HT1080 (cell line): Measurements from ENCODE around the gene AOX1. TPM values are rescaled to one million over a fixed set of nuclear protein-coding genes. Genes with fewer than 3 reads are reported as not detected.
A peak's percentile ranks its signal among the peaks of the same experiment; 100 is the strongest.
"Not testable (repeated sequence)": the region's sequence is repeated elsewhere in the genome, so short reads cannot be mapped to it uniquely, and the experiment has no call there.

Experiments
- DNase-seq: peaks from one replicate; pipeline ENCODE4 v3.0.0-alpha.2; 2015; ENCODE audit warnings: low read depth
- total RNA-seq: library from RNA; depleted of rRNA; stranded (reverse); fragments of >200 nt; shearing (Covaris generic); gene quantifications from 2 replicates; pipeline ENCODE4 v1.2.3, GENCODE V29; 2014

The AOX1 gene
- total RNA-seq, 1 experiment from 2014 or later: 27.6 TPM

- no peak for DNase-seq
Measured at GRCh38 chr2:200600549-200601225, 14.9 kb downstream of the AOX1 start.

DNA sequence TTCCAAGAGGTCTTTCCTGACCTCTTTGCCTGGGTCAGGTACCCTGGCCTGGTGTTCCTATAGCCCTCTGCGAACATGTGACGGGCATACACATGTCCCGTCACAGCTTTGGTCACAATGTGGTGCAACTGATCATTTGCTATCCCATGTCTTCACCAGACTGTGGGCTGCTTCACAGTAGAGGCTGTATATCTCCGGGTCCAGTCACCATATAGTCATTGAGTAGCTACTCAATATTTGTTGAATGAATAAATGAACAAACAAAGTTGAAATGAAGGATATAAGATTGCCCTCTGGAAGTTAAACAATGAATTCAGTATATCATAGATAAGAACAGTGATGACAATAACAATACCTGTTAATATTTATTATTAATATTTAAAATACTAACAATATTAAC, 16.8 kb downstream of the AOX1 start:
- DNase-seq: no peak

- DNase-seq: peak; percentile 79
Measured at GRCh38 chr2:200603972-200604371, 18.2 kb downstream of the AOX1 start.

- no peak for DNase-seq
Measured at GRCh38 chr2:200604571-200605255, 18.9 kb downstream of the AOX1 start.

DNA sequence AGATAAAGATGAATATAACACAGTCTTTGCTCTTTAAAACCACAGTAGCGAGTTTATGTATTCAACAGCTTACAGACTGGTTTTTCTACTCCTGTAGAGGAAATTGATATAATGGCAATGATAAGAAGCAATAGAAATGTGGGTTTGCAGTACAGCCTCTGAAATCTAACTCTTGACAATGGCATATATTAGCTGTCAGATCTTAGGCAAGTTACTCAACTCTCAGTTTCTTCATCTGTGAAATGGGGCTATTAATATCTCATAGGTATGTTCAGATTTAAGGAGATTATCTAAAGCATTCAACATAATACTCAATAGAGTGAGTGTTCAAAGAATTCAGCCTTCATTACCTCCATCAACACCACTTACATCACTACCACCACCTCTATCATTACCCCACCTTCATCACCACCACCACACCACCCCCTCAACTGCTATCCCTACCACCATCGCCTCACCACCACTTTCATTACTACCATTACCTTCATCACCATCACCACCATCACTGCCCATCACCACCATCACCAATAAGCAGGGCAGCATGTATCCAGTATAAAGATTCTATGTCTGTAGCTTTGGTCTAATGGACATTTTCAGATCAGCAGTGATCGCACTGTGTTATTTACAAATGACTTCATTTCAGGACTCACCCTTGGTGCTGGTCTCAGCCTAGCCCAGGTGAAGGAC, 22.7 kb downstream of the AOX1 start:
- DNase-seq: no peak

- DNase-seq: peak; percentile 84
Measured at GRCh38 chr2:200609028-200609614, 23.3 kb downstream of the AOX1 start.

GRCh38 chr2:200610217-200610616, 24.4 kb downstream of the AOX1 start:
- not testable (repeated sequence) for DNase-seq

DNA sequence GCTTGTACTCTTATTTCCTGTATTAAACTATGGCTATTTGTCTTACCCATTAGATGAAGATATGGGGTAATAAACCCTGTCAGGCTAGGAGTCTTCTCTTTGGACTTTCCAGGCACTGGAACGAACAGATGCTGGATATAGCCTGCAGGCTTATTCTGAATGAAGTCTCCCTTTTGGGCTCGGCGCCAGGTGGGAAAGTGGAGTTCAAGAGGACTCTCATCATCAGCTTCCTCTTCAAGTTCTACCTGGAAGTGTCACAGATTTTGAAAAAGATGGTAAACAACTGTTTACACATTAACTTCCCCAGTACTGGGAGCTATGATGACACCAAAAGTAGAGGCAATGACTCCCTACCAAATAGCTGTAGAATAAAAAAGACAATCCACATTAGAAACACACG, 27.9 kb downstream of the AOX1 start:
- DNase-seq: no peak

DNA sequence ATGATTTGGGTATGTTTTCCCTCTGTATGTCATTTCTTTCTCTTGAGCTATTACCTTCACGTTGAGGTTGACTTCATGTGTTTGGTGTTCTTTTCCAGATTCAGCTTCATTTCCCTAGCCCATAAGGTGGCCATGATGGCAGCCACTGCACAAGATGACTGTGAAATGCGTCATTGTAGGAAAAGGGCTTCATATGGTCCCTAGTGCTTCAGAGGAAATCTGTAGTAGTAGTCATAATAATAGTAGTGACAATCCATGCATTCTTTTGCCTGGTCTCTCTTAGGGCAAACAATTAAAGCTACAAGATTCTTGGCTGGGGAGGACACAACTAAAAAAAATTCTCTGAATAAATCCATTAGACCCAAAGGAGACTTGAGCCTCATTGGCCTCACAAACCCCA, 28.4 kb downstream of the AOX1 start:
- no peak for DNase-seq

GRCh38 chr2:200615247-200615646, 29.4 kb downstream of the AOX1 start:
- peak; percentile 84 for DNase-seq

DNA sequence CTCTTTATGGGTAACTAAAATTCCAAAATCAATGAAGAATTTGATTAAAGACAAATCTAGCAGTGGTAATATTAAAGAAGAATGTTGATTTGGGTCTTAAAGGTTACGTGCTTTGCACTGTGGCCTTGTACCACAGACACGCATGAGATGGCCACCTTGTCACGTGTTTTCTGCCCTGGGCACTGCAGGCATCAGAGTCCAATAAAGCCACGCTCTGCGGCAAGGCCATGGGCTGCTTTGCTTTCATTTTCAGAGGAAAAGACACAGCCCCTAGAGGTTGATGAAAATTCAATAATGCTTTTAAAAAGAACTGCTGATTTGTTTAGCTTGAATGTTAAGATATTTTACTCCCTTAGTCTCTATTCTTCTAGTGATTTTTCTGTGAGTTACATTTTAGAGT, 30.4 kb downstream of the AOX1 start:
- no peak for DNase-seq

GRCh38 chr2:200616656-200617055, 30.8 kb downstream of the AOX1 start:
- DNase-seq: no peak

DNA sequence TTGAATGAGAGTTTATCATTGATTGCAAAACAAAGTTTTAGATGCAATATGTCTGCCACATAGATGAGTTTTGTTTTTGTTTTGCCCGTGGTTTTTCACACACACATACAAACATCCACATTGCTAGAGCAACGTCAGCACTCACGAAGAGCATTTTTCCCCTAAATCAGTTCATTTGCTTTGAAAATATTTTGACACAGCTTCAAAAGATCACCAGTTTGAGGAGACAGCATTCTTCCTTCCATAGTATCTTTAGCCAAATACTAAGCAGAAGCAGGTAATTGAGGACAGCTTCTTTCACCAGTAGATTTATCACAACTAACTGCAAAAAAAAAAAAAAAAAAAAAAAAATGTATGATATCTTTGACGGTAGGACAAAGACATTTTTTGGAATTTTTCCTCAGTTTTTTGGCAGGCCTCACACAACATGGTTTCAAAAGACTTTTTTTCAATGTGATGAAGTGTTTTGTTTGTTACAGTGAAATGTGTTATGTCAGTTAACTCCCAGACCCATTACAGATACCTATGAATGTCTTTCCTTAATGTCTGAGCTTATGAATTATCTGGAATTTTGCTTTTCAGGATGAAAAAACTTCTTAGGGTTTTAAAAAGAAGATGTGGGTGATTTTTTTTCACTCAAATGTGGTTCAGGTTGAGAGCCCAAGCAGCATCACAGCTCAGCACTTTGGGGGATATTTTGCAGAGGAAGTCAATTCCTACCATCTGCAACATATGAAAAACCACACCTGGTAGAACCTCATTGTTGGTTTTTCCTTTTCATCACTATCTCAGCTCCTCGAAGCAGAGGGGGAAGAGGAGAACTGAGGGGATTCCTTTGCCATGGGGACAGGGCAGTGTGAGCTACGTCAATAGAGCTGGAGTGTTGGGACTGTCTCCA, 31.6 kb downstream of the AOX1 start:
- no peak for DNase-seq

- no peak for DNase-seq
Measured at GRCh38 chr2:200618054-200618419, 32.2 kb downstream of the AOX1 start.

DNA sequence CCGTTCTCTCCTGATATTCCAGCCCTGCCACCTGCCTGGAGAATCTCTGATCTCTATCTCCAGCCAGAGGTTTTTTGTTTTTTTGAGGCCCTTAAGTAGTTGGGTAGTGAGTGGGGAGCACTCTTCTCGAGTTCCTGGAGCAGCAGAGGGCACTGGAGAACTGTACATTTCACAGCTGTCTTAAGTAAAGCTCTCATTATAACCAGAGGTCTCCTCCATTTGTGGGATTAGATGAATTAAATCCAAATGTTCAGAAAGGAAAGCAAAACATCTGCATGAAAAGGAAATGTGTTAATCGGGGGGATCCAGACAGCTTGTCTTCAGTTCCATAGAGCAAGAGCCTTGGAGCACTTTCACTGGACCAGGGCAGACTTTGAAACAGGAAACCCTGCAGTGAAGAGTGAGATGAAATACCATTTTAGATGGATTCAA, 32.8 kb downstream of the AOX1 start:
- DNase-seq: peak; percentile 47

- no peak for DNase-seq
Measured at GRCh38 chr2:200619279-200619678, 33.5 kb downstream of the AOX1 start.

DNA sequence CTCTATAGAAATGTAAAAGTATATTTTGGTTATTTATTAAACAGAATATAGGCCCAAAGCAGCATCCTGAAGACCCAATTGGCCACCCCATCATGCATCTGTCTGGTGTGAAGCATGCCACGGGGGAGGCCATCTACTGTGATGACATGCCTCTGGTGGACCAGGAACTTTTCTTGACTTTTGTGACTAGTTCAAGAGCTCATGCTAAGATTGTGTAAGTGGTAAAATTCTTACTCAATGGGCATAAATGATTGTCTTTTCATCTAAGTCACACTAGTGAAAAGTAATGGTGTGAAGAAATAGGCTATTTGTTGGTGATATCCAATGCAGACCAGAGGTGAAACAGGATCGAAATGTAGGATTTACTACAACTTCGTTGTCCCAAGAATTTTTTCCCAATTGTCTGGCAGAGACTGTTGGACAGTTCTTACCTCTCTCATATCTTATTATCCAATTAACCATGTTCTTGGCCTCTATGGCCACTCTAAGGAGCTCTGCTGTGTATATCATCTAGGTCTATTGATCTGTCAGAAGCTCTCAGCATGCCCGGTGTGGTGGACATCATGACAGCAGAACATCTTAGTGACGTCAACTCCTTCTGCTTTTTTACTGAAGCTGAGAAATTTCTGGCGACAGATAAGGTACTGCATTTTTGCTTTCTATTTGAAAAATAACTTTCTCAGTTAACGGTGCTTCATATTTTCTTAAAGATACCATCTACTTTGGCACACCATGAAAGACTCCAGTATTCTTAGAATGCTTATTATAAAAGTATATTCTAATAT, 35.0 kb downstream of the AOX1 start:
- DNase-seq: no peak

- DNase-seq: no peak
Measured at GRCh38 chr2:200622106-200622505, 36.3 kb downstream of the AOX1 start.

DNA sequence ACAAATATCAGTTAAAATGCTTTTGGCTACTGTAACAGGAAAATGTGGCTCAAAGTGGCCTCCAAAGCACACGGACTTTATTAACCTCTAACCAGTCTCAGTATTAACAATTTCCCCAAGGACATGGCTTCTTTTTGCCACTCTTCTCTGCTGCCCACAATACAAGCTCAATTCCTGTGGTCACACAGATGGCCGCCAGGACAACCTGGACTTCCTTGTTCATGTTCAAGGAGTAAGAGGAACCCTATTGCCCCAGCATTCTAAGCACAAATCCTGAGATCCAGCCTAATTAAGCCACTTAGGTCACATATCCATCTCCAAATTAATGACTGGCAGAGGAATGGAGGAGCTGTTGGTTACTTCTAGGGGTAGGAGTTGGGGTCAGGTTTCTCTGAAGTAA, 38.2 kb downstream of the AOX1 start:
- DNase-seq: no peak

- DNase-seq: peak; percentile 54
Measured at GRCh38 chr2:200624658-200625057, 38.8 kb downstream of the AOX1 start.
